ENCODE data around the gene ARID3A. TPM values are rescaled to one million over a fixed set of nuclear protein-coding genes. Genes with fewer than 3 reads are reported as not detected.
"Not testable (repeated sequence)": the region's sequence is repeated elsewhere in the genome, so short reads cannot be mapped to it uniquely, and the experiment has no call there.

The ARID3A gene
- total RNA-seq, 2 donors from 2014 or later, result 8.1 to 11.8 TPM

- H3K4me1 Mint-ChIP-seq, result peaks cover 24% of the 10 kb centered on the region
- not testable (repeated sequence) for H3K9me3 ChIP-seq (ENCODE audit: control insufficient read depth, low read length, poor library complexity, severe bottlenecking); DNase-seq; H3K36me3 Mint-ChIP-seq (ENCODE audit: low read depth); ATAC-seq; H3K27me3 Mint-ChIP-seq; H3K27ac Mint-ChIP-seq
- H3K4me3 Mint-ChIP-seq, result peak overlapping the region; percentile 56
These were observed 99.2 kb downstream of the ARID3A start for GRCh38 chr19:1025080-1025479.

Other genes starting within 250 kb of the ARID3A start
- gene FSTL3, start 249.6 kb upstream of the ARID3A start, total RNA-seq, result 1 to 10 TPM; 1.3 to 2.0 TPM
- not detected for gene PRSS57, start 230.6 kb upstream of the ARID3A start, total RNA-seq
- gene PALM, start 217.1 kb upstream of the ARID3A start, total RNA-seq, result not detected
- not detected for gene MISP, start 174.9 kb upstream of the ARID3A start, total RNA-seq
- gene PTBP1, start 128.6 kb upstream of the ARID3A start, total RNA-seq, result 100 to 1,000 TPM; 334 to 341 TPM
- not detected for gene PLPPR3, start 104.1 kb upstream of the ARID3A start, total RNA-seq
- gene AZU1, start 98.2 kb upstream of the ARID3A start, total RNA-seq, result 1 to 10 TPM in 1 of 2 donors, under 1 TPM in 1; 0.90 to 1.2 TPM
- gene PRTN3, start 85.0 kb upstream of the ARID3A start, total RNA-seq, result not detected
- not detected for gene ELANE, start 73.7 kb upstream of the ARID3A start, total RNA-seq
- gene CFD, start 66.4 kb upstream of the ARID3A start, total RNA-seq, result 1 to 10 TPM; 1.9 to 5.3 TPM
- gene MED16, start 32.8 kb upstream of the ARID3A start, total RNA-seq, result 10 to 100 TPM; 59.6 to 71.3 TPM
- gene RNU6-9, start 32.6 kb upstream of the ARID3A start, total RNA-seq, result not detected
- 100 to 1,000 TPM; 233 to 243 TPM for gene R3HDM4, start 12.8 kb upstream of the ARID3A start, total RNA-seq
- gene KISS1R, start 8.7 kb upstream of the ARID3A start, total RNA-seq, result under 1 TPM; 0.94 to 0.99 TPM
- 10 to 100 TPM; 18.2 to 42.8 TPM for gene WDR18, start 58.3 kb downstream of the ARID3A start, total RNA-seq
- 1 to 10 TPM in 1 of 2 donors, not detected in 1; 1.8 TPM for gene GRIN3B, start 74.4 kb downstream of the ARID3A start, total RNA-seq
- gene TMEM259, start 95.1 kb downstream of the ARID3A start, total RNA-seq, result 100 to 1,000 TPM; 270 to 318 TPM
- not detected for gene RNU6-2, start 95.5 kb downstream of the ARID3A start, total RNA-seq
- gene CNN2, start 100.6 kb downstream of the ARID3A start, total RNA-seq, result 100 to 1,000 TPM; 263 to 301 TPM
- 100 to 1,000 TPM; 107 to 112 TPM for gene ABCA7, start 114.1 kb downstream of the ARID3A start, total RNA-seq
- 100 to 1,000 TPM; 603 to 646 TPM for gene ARHGAP45, start 141.1 kb downstream of the ARID3A start, total RNA-seq
- gene POLR2E, start 169.3 kb downstream of the ARID3A start, total RNA-seq, result 10 to 100 TPM; 63.8 to 81.4 TPM
- gene GPX4, start 178.0 kb downstream of the ARID3A start, total RNA-seq, result 100 to 1,000 TPM; 184 to 187 TPM
- gene SBNO2, start 248.2 kb downstream of the ARID3A start, total RNA-seq, result 100 to 1,000 TPM in 1 of 2 donors, 10 to 100 TPM in 1; 85.4 to 106 TPM